Astrocyte of the spinal cord (primary cell): Measurements from ENCODE around the gene PPCS.

Experiments used
- DNase-seq: peaks from one replicate; pipeline ENCODE4 v3.0.0; 2011; ENCODE audit warnings: low read depth, low spot score
- H3K4me3 ChIP-seq: 2 replicates; pipeline ENCODE4 v1.5.1; 2011; ENCODE audit warnings: low read depth, mild to moderate bottlenecking, low read length, moderate library complexity
- in situ Hi-C: cut with HindIII; loops from 2 replicates; pipeline ENCODE4 v1.10.0; 2017; ENCODE audit warnings: low sequenced_read_pairs
- TF ChIP-seq, protein P1 (sequence below): IDR thresholded peaks from 2 replicates; pipeline ENCODE4 v1.5.1; 2012; ENCODE audit warnings: low read depth, mild to moderate bottlenecking, low read length, inconsistent platforms

PPCS gene

DNA sequence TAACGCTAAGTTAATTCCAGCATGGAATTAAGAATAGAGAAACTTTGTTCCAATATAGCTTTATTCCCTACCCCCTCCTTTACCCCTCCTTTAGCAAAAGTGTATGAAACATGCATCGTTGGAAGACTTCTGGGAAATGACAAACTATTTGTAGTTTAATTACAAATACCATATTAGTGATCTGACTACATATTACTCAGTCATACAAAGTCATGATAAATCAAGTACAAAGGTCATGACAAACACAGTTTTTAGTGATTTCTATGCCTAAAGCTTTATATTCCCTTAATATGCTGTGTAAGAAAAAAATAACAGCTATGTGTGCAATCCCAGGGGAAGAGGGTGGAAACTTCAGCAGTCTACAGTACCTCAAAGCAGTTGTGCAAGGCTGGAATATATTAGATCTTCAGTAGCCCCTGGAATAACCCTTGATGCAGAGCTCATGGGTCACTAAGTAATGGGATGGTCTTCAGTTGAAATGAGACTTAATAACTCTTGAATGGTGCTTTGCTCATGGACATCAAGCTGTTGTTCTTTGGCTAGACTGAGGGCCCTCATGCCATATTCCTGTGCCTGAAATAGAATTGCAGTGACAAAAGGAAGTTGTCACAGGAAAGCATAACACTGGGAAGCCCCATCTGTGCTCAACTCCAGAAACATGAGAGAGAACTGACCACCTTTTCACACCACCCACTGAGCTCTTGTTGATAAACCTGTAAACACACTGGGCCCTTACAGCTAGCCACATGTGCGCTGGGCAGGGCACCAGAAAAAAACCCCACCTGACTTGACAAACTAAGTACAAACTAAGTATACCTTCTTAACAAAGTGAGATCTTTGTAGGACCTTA, 25.8 kb upstream of the PPCS start:
- TF ChIP-seq, protein P1, sequence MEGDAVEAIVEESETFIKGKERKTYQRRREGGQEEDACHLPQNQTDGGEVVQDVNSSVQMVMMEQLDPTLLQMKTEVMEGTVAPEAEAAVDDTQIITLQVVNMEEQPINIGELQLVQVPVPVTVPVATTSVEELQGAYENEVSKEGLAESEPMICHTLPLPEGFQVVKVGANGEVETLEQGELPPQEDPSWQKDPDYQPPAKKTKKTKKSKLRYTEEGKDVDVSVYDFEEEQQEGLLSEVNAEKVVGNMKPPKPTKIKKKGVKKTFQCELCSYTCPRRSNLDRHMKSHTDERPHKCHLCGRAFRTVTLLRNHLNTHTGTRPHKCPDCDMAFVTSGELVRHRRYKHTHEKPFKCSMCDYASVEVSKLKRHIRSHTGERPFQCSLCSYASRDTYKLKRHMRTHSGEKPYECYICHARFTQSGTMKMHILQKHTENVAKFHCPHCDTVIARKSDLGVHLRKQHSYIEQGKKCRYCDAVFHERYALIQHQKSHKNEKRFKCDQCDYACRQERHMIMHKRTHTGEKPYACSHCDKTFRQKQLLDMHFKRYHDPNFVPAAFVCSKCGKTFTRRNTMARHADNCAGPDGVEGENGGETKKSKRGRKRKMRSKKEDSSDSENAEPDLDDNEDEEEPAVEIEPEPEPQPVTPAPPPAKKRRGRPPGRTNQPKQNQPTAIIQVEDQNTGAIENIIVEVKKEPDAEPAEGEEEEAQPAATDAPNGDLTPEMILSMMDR = no peak
- no peak for DNase-seq
- no peak overlapping the region for H3K4me3 ChIP-seq
- in situ Hi-C loops = no loop called here

DNA sequence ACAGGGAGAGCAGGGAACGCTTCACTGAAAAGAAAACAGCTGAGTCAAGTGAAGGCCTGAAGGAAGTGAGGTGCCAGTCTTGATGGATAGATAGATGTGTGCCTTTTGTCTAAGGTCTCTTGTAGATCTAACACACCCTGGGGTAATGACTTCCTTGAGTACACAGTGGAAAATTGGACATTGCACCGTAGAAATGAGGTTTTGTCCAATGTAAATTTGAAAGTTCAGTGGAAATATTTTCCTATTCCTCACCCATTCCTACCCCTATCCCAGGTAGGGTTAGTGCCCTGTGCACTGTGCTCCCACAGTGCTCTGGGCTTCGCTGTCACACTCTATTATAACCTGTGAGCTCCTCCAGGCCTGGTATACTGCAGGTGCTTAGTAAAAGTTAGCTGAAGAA, 24.8 kb upstream of the PPCS start:
- TF ChIP-seq, protein P1 = no peak
- no peak for DNase-seq
- in situ Hi-C loops = no loop called here
- no peak overlapping the region for H3K4me3 ChIP-seq

- TF ChIP-seq, protein P1 = no peak
- in situ Hi-C loops = no loop called here
- no peak overlapping the region for H3K4me3 ChIP-seq
- no peak for DNase-seq
Observed at GRCh38 chr1:42432714-42433113, 23.6 kb upstream of the PPCS start.

DNA sequence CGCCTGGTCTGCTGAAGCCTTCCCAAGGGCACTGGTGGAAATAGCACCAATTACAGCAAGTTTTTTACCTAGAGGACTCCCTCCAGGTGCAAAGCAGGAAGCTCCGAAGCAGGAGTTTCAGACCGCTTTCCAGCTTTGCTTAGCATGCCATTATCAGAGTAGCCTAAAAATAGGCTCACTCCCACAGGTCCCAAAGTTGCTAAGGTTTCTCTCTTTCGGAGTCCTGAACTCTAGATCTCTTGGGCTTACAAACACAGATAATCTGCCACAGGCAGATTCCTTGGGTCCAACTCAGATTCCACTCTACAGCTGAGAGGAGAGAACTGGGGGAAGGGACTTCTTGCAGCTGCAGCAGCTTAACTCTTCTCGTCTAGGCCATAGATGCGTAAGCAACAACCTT, 23.0 kb upstream of the PPCS start:
- TF ChIP-seq, protein P1 = no peak
- no peak overlapping the region for H3K4me3 ChIP-seq
- DNase-seq = no peak
- in situ Hi-C loops = no loop called here

GRCh38 chr1:42434340-42434739, 22.0 kb upstream of the PPCS start:
- TF ChIP-seq, protein P1 = no peak
- in situ Hi-C loops = no loop called here
- H3K4me3 ChIP-seq = no peak overlapping the region
- DNase-seq = no peak

GRCh38 chr1:42439940-42440339, 16.4 kb upstream of the PPCS start:
- TF ChIP-seq, protein P1 = no peak
- no peak overlapping the region for H3K4me3 ChIP-seq
- in situ Hi-C loops = no loop called here
- peak; percentile 66 for DNase-seq
